Endodermal cell (in vitro differentiated cells): Measurements from ENCODE around the gene SLC34A1. TPM values are rescaled to one million over a fixed set of nuclear protein-coding genes. Genes with fewer than 3 reads are reported as not detected.

Experiments
- DNase-seq: peaks from one replicate; pipeline ENCODE4 v3.0.0-alpha.2; 2017
- H3K27ac ChIP-seq: 2 replicates; pipeline ENCODE4 v1.5.1; 2013; ENCODE audit warnings: mild to moderate bottlenecking, low read depth, low read length, moderate library complexity
- H3K27me3 ChIP-seq: 2 replicates; pipeline ENCODE4 v1.6.1; 2013; ENCODE audit warnings: mild to moderate bottlenecking, low read length, moderate library complexity; ENCODE audit not compliant: insufficient read depth, control insufficient read depth, poor library complexity, severe bottlenecking
- H3K36me3 ChIP-seq: 2 replicates; pipeline ENCODE4 v1.7.0; 2013; ENCODE audit warnings: mild to moderate bottlenecking, low read length, moderate library complexity; ENCODE audit not compliant: control insufficient read depth, insufficient read depth
- H3K4me1 ChIP-seq: one replicate; pipeline ENCODE4 v1.7.0; 2013; ENCODE audit warnings: low read length; ENCODE audit not compliant: control insufficient read depth, insufficient read depth
- H3K4me3 ChIP-seq: 2 replicates; pipeline ENCODE4 v1.5.1; 2013; ENCODE audit warnings: mild to moderate bottlenecking, low read length, moderate library complexity
- H3K9ac ChIP-seq: 2 replicates; pipeline ENCODE4 v1.6.1; 2013; ENCODE audit warnings: mild to moderate bottlenecking, low read length, moderate library complexity; ENCODE audit not compliant: poor library complexity, severe bottlenecking; ENCODE audit errors: extremely low read depth
- H3K9me3 ChIP-seq: 2 replicates; pipeline ENCODE4 v1.6.1; 2013; ENCODE audit warnings: mild to moderate bottlenecking, low read length, moderate library complexity; ENCODE audit not compliant: control insufficient read depth
- H3K27ac Mint-ChIP-seq: 2 replicates; pipeline ENCODE4 v1.8.0; 2020; ENCODE audit warnings: mixed read lengths
- H3K27me3 Mint-ChIP-seq: 2 replicates; pipeline ENCODE4 v1.8.0; 2021; ENCODE audit warnings: mild to moderate bottlenecking, mixed read lengths; ENCODE audit not compliant: insufficient read depth
- H3K36me3 Mint-ChIP-seq: 2 replicates; pipeline ENCODE4 v1.8.0; 2020; ENCODE audit warnings: low read depth, mixed read lengths
- H3K4me1 Mint-ChIP-seq: 2 replicates; pipeline ENCODE4 v1.8.0; 2020; ENCODE audit warnings: mixed read lengths
- H3K4me3 Mint-ChIP-seq: 2 replicates; pipeline ENCODE4 v1.8.0; 2020; ENCODE audit warnings: mild to moderate bottlenecking, moderate library complexity, mixed read lengths
- H3K9me3 Mint-ChIP-seq: 2 replicates; pipeline ENCODE4 v1.8.0; 2020; ENCODE audit warnings: mild to moderate bottlenecking, mixed read lengths
- CTCF ChIP-seq: fragments of 200-600 bp; sonication (generic); conservative IDR thresholded peaks from 2 replicates; pipeline ENCODE4 v1.5.0; 2021; ENCODE audit warnings: antibody characterized with exemption, mild to moderate bottlenecking
- WGBS, 2 experiments: methylation state at CpG; one replicate each; pipeline versions ENCODE4 v1.1.5 to v1.1.7; 2013; ENCODE audit warnings: missing lambda C conversion rate in 2 of 2, mixed read lengths in 1 of 2; ENCODE audit not compliant: insufficient coverage in 1 of 2, insufficient read length in 1 of 2; 5-methylcytosine and 5-hydroxymethylcytosine counted together
- total RNA-seq, 2 donors: library from RNA; stranded (reverse); fragmentation: NEBNext Ultra II Directional in 1 of 2; extraction: Animal tissue kit (Norgen Biotek cat#: 25700) in 1 of 2; gene quantifications; 2 replicates in 1 of 2; 3 replicates in 1 of 2; pipeline ENCODE4 v1.2.1, GENCODE V29; 2021

SLC34A1 gene
- total RNA-seq, 2 donors from 2014 or later: not detected

GRCh38 chr5:177346820-177347219 is 37.4 kb upstream of the SLC34A1 start:
- Histone ChIP-seq H3K27me3 (no peaks in the 10 kb centered on the region), H3K9ac (no peak overlapping the region), H3K4me1 (peaks cover 11% of the 10 kb centered on the region), H3K27ac (no peak overlapping the region), H3K36me3 (peaks cover 54% of the 10 kb centered on the region), H3K4me3 (no peak overlapping the region), H3K9me3 (no peaks in the 10 kb centered on the region)
- no peak overlapping the region for H3K27ac Mint-ChIP-seq
- peaks cover 18% of the 10 kb centered on the region for H3K4me1 Mint-ChIP-seq
- 70 to 75% methylated on average over 4 of the region's 4 CpGs for WGBS, 2 experiments
- H3K27me3 Mint-ChIP-seq: no peaks in the 10 kb centered on the region
- no peak for DNase-seq
- H3K9me3 Mint-ChIP-seq: no peaks in the 10 kb centered on the region
- peaks cover 40% of the 10 kb centered on the region for H3K36me3 Mint-ChIP-seq
- TF ChIP-seq CTCF: no peak
- no peak overlapping the region for H3K4me3 Mint-ChIP-seq

GRCh38 chr5:177347699-177348098 is 36.5 kb upstream of the SLC34A1 start:
- no peak overlapping the region for H3K9ac ChIP-seq
- no peaks in the 10 kb centered on the region for H3K9me3 ChIP-seq
- Mint-ChIP-seq H3K9me3 (no peaks in the 10 kb centered on the region), H3K4me3 (no peak overlapping the region), H3K4me1 (peaks cover 18% of the 10 kb centered on the region), H3K27ac (no peak overlapping the region), H3K36me3 (peaks cover 35% of the 10 kb centered on the region), H3K27me3 (no peaks in the 10 kb centered on the region)
- H3K36me3 ChIP-seq: peaks cover 47% of the 10 kb centered on the region
- WGBS, 2 experiments: 95 to 96% methylated on average over 4 of the region's 4 CpGs
- TF ChIP-seq CTCF: no peak
- no peak for DNase-seq
- H3K4me1 ChIP-seq: peaks cover 11% of the 10 kb centered on the region
- no peak overlapping the region for H3K4me3 ChIP-seq
- H3K27ac ChIP-seq: no peak overlapping the region
- H3K27me3 ChIP-seq: no peaks in the 10 kb centered on the region

- no peak overlapping the region for H3K9ac ChIP-seq
- H3K9me3 ChIP-seq: no peaks in the 10 kb centered on the region
- no peak for DNase-seq
- H3K4me3 Mint-ChIP-seq: peak overlapping the region; percentile 99
- peaks cover 18% of the 10 kb centered on the region for H3K4me1 Mint-ChIP-seq
- H3K27me3 Mint-ChIP-seq: peaks cover 10% of the 10 kb centered on the region
- 88 to 91% methylated on average over 3 of the region's 3 CpGs for WGBS, 2 experiments
- no peaks in the 10 kb centered on the region for H3K9me3 Mint-ChIP-seq
- TF ChIP-seq CTCF: no peak
- peak overlapping the region; percentile 97 for H3K4me3 ChIP-seq
- H3K27ac ChIP-seq: no peak overlapping the region
- H3K36me3 Mint-ChIP-seq: peaks cover 28% of the 10 kb centered on the region
- H3K27ac Mint-ChIP-seq: no peak overlapping the region
- H3K36me3 ChIP-seq: peaks cover 38% of the 10 kb centered on the region
- no peaks in the 10 kb centered on the region for H3K27me3 ChIP-seq
- H3K4me1 ChIP-seq: peaks cover 11% of the 10 kb centered on the region
These were observed 34.9 kb upstream of the SLC34A1 start for GRCh38 chr5:177349362-177349647.
